GM18858 (cell line): ENCODE results near the gene KCTD19.

Experiments
- ATAC-seq: cut with Tn5 transposase; IDR thresholded peaks from one replicate; pipeline ENCODE4 v1.9.1; 2021; ENCODE audit not compliant: unreplicated experiment

KCTD19 gene

DNA sequence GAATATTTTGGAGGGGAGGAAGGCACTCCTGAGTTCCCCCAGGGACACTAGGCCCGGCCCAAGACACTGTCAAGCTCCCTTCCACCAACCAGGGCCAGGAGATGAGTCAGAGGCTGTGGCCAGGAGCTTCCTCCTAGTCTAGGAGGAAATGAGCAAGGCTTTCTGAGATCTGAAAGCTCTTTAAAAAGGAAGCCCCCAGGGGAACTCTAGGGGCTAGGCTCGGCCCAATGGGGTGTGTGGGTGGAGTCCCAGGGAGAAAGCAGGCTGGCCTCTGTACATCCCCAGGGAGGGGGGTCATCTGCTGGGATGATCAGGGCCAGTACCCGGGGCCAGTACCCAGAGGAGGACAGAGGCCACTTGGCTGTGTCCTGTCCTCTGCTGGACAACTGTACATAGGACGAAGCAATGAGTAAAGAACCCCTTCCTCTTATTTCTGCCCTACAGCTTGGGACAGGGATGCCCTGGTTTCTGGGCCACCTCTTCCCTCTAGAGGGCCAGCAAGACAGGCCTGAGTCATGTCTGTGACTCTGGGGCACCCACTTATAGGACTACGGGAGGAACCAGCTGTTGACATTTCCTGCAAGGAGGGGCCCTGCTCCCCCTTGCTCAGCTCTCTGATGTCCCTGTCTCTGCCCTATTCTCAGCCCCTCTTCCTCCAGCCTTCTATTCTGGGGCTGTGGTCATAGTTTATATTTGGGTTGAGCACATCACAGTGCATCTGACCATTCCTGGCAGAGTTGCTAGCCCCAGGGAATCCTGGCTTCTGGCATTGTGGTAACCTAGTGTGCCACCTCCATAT, 82.0 kb downstream of the KCTD19 start:
- peak; percentile 43 for ATAC-seq

DNA sequence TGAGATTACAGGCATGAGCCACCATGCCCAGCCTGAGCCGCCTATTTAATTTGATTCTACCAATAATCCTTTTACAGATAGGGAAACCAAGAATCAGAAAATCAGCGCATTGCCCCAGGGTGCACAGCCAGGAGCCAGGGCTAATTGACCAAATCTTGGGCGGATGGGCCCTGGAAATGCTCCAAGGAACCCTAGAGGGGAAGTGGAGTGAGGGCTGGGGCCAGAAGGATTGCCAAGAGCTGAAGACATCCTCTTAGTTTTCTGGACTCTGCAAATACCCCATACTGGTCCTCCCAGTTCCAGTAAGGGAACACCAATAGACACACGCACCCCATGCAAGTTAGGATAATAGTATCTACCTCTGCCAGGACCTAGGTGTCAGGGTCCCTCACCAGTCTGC, 83.1 kb downstream of the KCTD19 start:
- no peak for ATAC-seq

DNA sequence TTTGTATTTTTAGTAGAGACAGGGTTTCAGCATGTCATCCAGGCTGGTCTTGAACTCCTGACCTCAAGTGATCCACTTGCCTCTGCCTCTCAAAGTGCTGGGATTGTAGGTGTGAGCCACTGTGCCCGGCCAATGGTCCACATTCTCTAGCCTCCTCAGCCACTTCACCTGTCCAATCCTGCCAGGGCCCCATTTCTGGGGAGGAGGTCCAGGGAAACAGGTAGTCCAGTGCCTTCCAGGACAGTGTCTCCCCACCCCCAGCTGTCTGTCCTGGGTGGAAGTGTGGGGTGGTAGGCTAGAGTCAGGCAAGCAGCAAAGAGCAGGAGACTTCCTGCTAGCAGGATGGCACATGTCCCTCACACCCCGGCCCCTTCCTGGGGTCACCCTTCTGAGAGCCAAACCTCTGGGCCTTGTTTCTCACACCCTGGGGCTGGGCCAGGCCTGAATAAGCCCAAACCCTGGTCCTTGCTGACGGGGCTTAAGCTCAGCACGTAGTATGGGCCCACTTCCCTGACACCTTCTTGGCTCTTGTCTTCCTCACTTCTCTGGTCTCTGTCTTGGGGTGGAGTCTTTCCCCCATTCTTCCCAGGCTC, 84.3 kb downstream of the KCTD19 start:
- ATAC-seq, result no peak

DNA sequence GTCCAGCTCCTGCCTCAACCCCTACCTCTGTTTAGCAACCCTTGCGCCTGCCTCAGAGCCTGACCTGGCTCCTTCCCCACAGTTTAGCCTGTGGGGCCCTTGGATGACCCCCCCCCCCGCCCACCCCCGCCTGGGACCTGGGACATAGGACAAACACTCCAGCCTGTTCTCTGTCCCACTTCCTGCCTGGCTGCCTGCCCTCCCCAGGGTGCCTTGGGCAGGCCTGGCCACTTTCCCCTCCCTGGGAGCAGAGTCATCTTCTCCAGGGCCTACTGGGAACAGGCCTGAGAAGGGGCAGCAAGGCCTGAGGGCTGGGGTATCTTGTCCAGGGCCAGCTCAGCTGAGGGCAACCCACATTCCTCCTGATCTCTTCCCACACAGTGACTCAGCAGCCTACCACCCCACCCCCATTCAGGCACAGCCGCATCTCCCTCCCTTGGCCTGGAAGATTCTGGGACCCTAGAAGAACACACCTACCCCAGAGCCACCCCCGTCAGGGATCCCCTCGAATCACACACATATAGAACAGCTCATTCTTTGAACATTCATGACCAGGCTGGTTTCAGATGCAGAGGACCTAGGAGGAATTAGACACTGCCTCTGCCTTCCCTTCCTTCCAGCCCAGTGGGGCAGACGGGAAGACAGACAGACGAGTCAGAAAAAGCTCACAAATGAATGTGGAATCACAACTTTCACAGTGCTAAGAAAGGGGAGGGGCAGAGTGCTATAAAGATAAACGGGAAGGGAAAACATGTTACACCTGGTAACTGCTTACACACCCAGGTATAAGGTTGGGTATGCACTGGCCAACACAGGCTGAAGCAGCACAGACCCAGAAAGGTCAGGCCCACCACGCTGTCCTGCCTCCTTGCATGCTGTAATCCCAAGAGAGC, 85.3 kb downstream of the KCTD19 start:
- ATAC-seq, result no peak

DNA sequence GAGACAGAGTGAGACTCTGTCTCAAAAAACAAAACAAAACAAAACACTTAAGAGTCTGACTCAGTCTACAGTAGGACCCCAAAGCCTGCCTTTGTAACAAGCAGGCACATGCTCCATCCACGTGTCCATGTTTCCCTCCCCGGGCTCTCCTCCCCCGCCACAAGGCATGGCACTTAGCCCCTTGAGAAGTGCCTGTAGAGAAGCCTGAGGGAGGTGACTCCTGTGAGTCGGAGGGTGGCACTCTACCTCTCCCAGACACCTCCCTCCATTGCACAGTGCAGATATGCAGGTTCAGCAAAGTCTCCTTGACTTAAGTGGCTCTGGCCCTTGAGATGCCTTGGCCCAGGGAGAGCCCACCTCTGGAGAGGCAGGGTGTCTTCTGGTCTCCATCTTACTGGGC, 86.0 kb downstream of the KCTD19 start:
- ATAC-seq, result no peak
